Measurements from ENCODE around the gene ZBTB17. TPM values are rescaled to one million over a fixed set of nuclear protein-coding genes. Genes with fewer than 3 reads are reported as not detected.

The ZBTB17 gene
- total RNA-seq, 1 donor from 2014 or later = 155 TPM

DNA sequence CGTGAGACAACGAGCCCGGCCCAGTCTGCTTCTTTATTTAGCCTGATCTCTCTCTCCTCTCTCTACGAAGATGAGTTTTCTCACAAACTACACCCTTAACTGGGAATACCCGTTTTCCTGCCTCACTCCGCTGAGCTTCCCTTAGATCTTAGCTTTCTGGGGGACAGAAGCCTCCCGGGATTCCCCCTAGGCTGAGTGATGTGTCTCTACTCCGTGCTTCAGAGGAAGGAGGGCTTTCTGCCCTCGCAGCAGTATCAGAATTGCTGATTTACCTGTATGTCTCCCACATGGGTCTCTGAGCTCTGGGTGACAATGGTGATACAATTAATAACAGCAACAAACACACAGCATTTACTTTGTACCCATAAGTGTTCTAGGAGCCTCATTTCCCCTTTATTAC is 1.0 kb downstream of the ZBTB17 start:
- TF ChIP-seq, protein P1, sequence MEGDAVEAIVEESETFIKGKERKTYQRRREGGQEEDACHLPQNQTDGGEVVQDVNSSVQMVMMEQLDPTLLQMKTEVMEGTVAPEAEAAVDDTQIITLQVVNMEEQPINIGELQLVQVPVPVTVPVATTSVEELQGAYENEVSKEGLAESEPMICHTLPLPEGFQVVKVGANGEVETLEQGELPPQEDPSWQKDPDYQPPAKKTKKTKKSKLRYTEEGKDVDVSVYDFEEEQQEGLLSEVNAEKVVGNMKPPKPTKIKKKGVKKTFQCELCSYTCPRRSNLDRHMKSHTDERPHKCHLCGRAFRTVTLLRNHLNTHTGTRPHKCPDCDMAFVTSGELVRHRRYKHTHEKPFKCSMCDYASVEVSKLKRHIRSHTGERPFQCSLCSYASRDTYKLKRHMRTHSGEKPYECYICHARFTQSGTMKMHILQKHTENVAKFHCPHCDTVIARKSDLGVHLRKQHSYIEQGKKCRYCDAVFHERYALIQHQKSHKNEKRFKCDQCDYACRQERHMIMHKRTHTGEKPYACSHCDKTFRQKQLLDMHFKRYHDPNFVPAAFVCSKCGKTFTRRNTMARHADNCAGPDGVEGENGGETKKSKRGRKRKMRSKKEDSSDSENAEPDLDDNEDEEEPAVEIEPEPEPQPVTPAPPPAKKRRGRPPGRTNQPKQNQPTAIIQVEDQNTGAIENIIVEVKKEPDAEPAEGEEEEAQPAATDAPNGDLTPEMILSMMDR (IDR thresholded peaks at IDR 0.05) = no peak
- peaks cover 8 to 14% of the 10 kb centered on the region in 2 donors for H3K36me3 ChIP-seq
- no peak overlapping the region for H3K27ac ChIP-seq
- DNase-seq (ENCODE audit: low spot score in 2 of 2) = no peak
- H3K9me3 ChIP-seq = no peaks in the 10 kb centered on the region
- H3K4me3 ChIP-seq = peak overlapping the region; percentile 81 to 84
- intact Hi-C loops (cut with DNase I) = no loop called here
- H3K4me1 ChIP-seq = peaks cover 5 to 14% of the 10 kb centered on the region in 2 donors
- H3K27me3 ChIP-seq = no peaks in the 10 kb centered on the region

DNA sequence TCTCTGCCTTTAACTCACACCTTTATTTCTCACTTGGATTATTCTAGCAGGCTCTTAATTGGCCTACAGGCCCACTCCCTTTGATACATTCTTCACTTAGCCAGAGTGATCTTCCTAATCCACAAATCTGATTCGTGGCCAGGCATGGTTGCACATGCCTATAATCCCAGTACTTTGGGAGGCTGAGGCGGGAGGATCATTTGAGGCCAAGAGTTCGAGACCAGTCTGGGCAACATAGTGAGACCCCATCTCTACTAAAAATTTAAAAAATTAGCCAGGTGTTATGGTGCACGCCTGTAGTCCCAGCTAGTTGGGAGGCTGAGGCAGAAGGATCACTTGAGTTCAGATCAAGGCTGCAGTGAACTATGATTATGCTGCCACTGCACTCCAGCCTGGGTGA is 2.1 kb downstream of the ZBTB17 start:
- Histone ChIP-seq H3K9me3 (no peaks in the 10 kb centered on the region), H3K27me3 (no peaks in the 10 kb centered on the region), H3K27ac (no peak overlapping the region), H3K36me3 (peaks cover 19 to 24% of the 10 kb centered on the region in 2 donors), H3K4me1 (peaks cover 5 to 14% of the 10 kb centered on the region in 2 donors), H3K4me3 (no peak overlapping the region)
- no peak for DNase-seq (ENCODE audit: low spot score in 2 of 2)
- TF ChIP-seq, protein P1 (IDR thresholded peaks at IDR 0.05) = no peak
- intact Hi-C loops (cut with DNase I) = no loop called here

DNA sequence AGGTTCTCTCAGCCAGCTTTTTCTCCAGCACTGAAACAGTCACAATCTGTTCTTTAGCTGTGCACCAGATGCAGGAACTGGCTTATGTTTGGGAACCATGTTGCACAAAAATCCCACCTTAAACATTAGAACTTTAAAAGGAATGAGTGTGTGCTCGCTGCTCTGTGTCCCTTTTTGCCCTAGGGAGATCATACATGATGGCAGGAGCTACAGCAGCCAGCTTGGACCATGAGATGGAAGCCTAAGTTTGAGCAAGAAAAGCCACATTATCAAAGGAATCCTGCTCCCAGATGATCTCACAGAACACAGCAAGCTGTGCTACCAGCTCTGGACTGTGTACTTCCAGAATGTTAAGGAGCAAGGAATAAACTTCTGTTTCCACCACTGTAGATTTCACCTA is 3.5 kb downstream of the ZBTB17 start:
- Histone ChIP-seq H3K27ac (no peak overlapping the region), H3K4me1 (peaks cover 5 to 14% of the 10 kb centered on the region in 2 donors), H3K36me3 (peaks cover 23 to 25% of the 10 kb centered on the region in 2 donors), H3K27me3 (no peaks in the 10 kb centered on the region), H3K4me3 (no peak overlapping the region), H3K9me3 (no peaks in the 10 kb centered on the region)
- intact Hi-C loops (cut with DNase I) = no loop called here
- TF ChIP-seq, protein P1 (IDR thresholded peaks at IDR 0.05) = no peak
- no peak for DNase-seq (ENCODE audit: low spot score in 2 of 2)

DNA sequence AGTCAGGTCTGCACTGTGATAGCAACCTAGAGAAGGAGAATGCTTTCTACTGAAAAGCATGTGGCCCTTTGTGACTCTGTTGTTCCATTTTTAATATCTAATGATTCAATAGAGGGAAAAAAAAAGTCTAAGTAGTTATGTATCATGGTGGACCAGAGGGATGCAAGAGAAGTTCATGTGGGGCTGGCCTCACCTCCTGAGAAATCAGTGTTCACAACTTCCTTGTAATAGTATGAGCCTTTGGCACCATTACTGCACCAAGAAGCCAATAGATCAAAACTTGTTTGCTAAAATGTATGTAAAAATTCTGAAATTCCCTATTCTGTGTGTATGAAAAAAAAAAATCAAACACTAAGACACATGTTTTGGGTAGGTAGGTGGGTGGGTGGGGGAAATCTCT is 5.0 kb downstream of the ZBTB17 start:
- no peak for DNase-seq (ENCODE audit: low spot score in 2 of 2)
- H3K4me3 ChIP-seq = no peak overlapping the region
- H3K27ac ChIP-seq = no peak overlapping the region
- no peaks in the 10 kb centered on the region for H3K9me3 ChIP-seq
- intact Hi-C loops (cut with DNase I) = no loop called here
- H3K36me3 ChIP-seq = peaks cover 23 to 25% of the 10 kb centered on the region in 2 donors
- peaks cover 9 to 25% of the 10 kb centered on the region in 2 donors for H3K4me1 ChIP-seq
- no peaks in the 10 kb centered on the region for H3K27me3 ChIP-seq
- TF ChIP-seq, protein P1 (IDR thresholded peaks at IDR 0.05) = no peak

DNA sequence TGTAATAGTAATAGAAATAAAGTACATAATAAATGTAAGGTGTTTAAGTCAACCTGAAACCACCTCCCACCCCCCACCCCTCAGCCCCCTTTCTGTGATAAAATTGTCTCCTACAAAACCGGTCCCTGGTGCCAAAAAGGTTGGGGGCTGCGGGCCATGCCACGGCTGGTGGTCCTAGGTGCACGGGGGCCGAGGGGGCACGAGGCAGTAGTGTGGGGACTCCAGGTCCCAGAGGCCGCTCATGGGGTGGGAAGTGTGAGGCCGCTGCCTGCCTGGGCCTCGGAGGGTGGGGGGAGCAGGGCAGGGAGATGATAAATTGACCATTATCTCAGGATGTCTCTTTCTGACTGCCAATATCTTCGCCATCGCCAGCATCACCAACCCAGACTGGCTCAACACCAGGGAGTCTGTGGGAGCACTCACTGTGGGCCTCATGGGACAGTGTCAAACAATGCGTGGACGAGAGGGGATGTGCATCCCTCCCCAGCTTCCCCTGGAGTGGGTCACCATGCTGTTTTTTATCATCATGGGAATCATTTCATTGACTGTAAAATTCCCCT is 6.5 kb downstream of the ZBTB17 start:
- DNase-seq (ENCODE audit: low spot score in 2 of 2) = peak in 1 of 2 donors; percentile 40
- Histone ChIP-seq H3K4me1 (peaks cover 4 to 27% of the 10 kb centered on the region in 2 donors), H3K27ac (no peak overlapping the region), H3K4me3 (no peak overlapping the region), H3K9me3 (no peaks in the 10 kb centered on the region), H3K36me3 (peaks cover 23 to 25% of the 10 kb centered on the region in 2 donors), H3K27me3 (no peaks in the 10 kb centered on the region)
- TF ChIP-seq, protein P1 (IDR thresholded peaks at IDR 0.05) = no peak
- intact Hi-C loops (cut with DNase I) = no loop called here

DNA sequence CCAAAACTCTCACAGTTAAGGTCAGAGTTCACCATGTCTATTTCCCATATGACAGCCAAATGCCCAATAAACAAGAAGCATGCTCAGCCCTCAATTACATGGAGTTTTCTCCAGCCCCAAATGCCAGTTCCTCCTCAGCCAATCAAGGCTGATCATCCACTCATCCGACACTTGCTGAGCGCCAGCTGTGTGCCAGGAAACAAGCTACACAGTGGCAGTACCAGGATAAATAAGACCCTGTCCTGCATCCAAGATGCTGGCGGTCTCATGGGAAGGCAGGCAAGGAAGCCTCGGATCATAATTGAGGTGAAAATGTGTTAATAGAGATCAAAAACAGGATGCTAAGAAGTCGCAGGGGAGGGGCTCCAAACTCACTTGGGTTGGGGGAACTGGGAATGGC is 7.7 kb downstream of the ZBTB17 start:
- TF ChIP-seq, protein P1 (IDR thresholded peaks at IDR 0.05) = no peak
- intact Hi-C loops (cut with DNase I) = no loop called here
- H3K4me1 ChIP-seq = peaks cover 4 to 31% of the 10 kb centered on the region in 2 donors
- H3K27ac ChIP-seq = no peak overlapping the region
- no peak for DNase-seq (ENCODE audit: low spot score in 2 of 2)
- no peaks in the 10 kb centered on the region for H3K27me3 ChIP-seq
- peaks cover 23 to 25% of the 10 kb centered on the region in 2 donors for H3K36me3 ChIP-seq
- H3K9me3 ChIP-seq = no peaks in the 10 kb centered on the region
- no peak overlapping the region for H3K4me3 ChIP-seq
